Prostate gland (tissue), 2 donors: ENCODE measurements around the gene MED7.

Experiments
- CTCF ChIP-seq, 4 experiments: fragments of 200-600 bp in 2 of 4; fragments of 450-650 bp in 2 of 4; sonication (generic) in 2 of 4; IDR thresholded peaks; 1 replicate in 3 of 4; 2 replicates in 1 of 4; pipeline ENCODE4 v1.5.1; 2016 to 2019; ENCODE audit warnings: antibody characterized with exemption in 4 of 4, mild to moderate bottlenecking in 2 of 4, moderate library complexity in 2 of 4
- POLR2A ChIP-seq: fragments of 450-650 bp; IDR thresholded peaks from one replicate; pipeline ENCODE4 v1.6.1; 2016; ENCODE audit warnings: antibody characterized with exemption, mild to moderate bottlenecking
- POLR2AphosphoS5 ChIP-seq: sonication (generic); formaldehyde crosslinking; IDR thresholded peaks from one replicate; pipeline ENCODE4 v1.6.1; 2017; ENCODE audit warnings: antibody characterized with exemption

GRCh38 chr5:157167214-157167621, 24.6 kb upstream of the MED7 start:
- TF ChIP-seq POLR2A (no peak), CTCF (IDR thresholded peaks at IDR 0.05) (no peak), POLR2AphosphoS5 (no peak)
